Embryonic facial prominence (tissue), 1 donor: ENCODE measurements around the gene TMEM259.
"Not testable (repeated sequence)": the region's sequence is repeated elsewhere in the genome, so short reads cannot be mapped to it uniquely, and the experiment has no call there.

Experiments used
- DNase-seq: peaks from one replicate; pipeline ENCODE4 v3.0.0-alpha.2; 2016; ENCODE audit errors: extremely low spot score

Gene TMEM259

GRCh38 chr19:1040476-1041271 is 19.8 kb upstream of the TMEM259 start:
- DNase-seq, result peak; percentile 72

- peak; percentile 94 for DNase-seq
Observed at GRCh38 chr19:1039646-1040475, 18.9 kb upstream of the TMEM259 start, which contains the start of gene ABCA7. TSS of gene ABCA7 (plus strand) at chr19:1040107. CDS start at chr19:1041362, 1,255 bp downstream.

DNA sequence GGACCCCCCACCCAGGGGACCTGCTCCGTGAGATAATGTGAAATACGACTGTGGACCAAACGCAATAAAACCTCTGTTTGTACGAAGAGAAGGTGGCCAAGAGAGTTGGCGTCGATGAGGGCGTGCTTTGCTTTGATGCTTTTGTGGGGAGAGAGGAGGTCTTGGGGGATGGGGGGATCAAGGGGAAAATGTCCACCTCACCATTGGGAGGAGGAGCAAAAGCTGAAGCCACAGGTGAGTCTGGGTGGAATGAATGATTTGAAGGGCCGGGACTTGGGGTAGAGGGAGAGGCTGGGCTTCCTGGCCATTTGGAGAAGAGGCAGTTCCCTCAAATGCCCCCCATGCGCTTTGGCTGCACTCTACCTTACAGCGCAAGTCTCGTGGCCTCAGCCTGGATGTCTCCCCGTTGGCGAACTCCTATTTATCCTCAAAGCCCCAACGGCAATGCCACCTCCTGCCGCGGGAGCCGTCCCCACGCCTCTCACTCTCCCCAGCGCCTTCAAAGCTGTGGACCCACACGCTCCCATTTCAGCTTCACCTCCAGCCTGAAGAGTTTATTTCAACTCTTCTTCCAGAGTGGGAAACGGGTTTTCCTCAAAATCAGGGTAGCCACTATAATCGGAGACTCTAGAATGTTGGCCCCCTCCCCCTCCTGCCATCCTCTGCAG is 18.2 kb upstream of the TMEM259 start:
- no peak for DNase-seq

GRCh38 chr19:1037621-1038064 is 16.7 kb upstream of the TMEM259 start:
- no peak for DNase-seq

- no peak for DNase-seq
Observed at GRCh38 chr19:1035998-1036621, 15.2 kb upstream of the TMEM259 start.

- no peak for DNase-seq
Observed at GRCh38 chr19:1032264-1032867, 11.4 kb upstream of the TMEM259 start.

GRCh38 chr19:1028062-1028926 is 7.4 kb upstream of the TMEM259 start:
- DNase-seq, result peak; percentile 76

DNA sequence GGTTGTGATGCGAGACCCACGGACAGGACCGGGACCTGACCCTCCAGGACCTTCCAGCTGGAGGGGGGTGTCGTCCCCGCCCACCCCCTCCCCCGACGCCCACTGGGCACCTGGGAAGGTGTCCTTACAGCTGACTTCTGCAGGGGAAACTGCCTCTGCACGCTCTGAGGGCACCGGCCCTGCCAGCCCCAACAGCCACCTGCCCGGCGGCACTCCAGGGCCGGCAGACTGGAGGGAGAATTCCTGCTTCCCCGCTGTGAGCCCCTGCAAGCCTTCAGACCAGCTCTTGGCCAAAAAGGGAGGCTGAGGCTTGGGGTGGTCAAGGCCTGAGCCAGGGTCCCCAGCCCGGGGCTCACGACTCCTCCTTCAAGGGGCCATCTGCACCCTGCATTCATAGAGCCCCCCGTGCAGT is 6.7 kb upstream of the TMEM259 start:
- DNase-seq, result no peak

- DNase-seq, result no peak
Observed at GRCh38 chr19:1026783-1027649, 6.1 kb upstream of the TMEM259 start.

- DNase-seq, result peak; percentile 73
Observed at GRCh38 chr19:1025960-1026782, 5.2 kb upstream of the TMEM259 start, which contains the start of gene CNN2. TSS of gene CNN2 (plus strand) at chr19:1026608. CDS start at chr19:1026662, 54 bp downstream.

DNA sequence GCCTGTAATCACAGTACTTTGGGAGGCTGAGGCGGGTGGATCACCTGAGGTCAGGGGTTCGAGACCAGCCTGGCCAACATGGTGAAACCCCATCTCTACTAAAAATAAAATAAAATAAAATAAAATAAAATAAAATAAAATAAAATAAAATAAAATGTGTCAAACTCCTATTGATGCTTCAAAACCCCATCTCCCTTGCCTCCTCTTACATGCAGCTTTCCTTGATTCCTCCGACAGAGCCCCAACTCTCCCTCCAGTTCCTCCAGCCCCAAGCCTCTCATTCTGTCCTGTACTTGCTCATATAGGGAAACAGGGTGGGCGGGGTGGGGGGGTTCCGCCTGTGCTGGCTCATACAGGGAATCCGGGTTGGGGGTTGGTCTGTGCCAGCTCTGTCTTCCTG is 4.2 kb upstream of the TMEM259 start:
- DNase-seq, result not testable (repeated sequence)

DNA sequence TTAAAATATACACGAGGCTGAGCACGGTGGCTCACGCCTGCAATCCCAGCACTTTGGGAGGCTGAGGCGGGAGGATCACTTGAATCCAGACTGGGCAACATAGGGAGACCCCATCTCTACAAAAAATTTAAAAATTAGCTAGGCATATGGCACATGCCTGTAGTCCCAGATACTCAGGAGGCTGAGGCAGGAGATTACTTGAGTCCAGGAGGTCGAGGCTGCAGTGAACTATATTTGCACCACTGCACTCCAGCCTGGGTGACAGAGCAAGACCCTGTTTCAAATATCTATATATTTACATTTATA is 2.9 kb upstream of the TMEM259 start:
- DNase-seq, result not testable (repeated sequence)

GRCh38 chr19:1019980-1020867 is 699 bp downstream of the TMEM259 start:
- DNase-seq, result no peak

GRCh38 chr19:1019616-1019961 is 1.3 kb downstream of the TMEM259 start:
- no peak for DNase-seq

- DNase-seq, result no peak
Observed at GRCh38 chr19:1018932-1019615, 1.8 kb downstream of the TMEM259 start.

GRCh38 chr19:1018393-1018792 is 2.5 kb downstream of the TMEM259 start:
- no peak for DNase-seq

DNA sequence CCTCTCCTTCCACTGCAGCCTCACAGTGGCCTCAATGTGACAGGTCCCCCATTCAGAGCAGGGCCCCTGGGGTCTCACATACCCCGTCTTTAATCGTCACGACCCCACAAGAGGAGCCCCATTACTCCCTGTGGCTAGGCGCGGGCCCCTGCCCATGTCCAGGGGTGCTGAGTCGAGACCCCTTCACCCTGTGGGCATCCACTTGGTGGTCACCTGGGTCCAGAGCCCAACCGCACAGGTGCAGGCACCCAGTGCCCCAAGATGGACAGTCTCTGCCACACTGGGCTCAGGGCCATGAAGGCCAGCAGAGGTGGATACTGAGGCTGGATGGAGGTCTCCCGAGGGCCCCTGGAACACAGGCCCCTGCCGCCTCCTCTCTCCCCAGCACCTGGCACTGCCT is 3.0 kb downstream of the TMEM259 start:
- no peak for DNase-seq
